IMR-90 (cell line): ENCODE measurements around the gene FPR2. TPM values are rescaled to one million over a fixed set of nuclear protein-coding genes. Genes with fewer than 3 reads are reported as not detected.

Experiments
- ATAC-seq: fragments of 200-7000 bp; cut with Tn5 transposase; 2 replicates; pipeline ENCODE4 v1.9.1; 2020; ENCODE audit warnings: low read depth, mild to moderate bottlenecking, moderate library complexity
- BruUV-seq: library from RNA; stranded (reverse); fragments of 400-500 nt; replicated peaks from 2 replicates; lab custom pipeline; 2021; lab: Mats Ljungman, UMichigan
- CTCF ChIA-PET: fragments of 300-600 bp; formaldehyde crosslinking; extraction: SDS; loops from one replicate; lab custom pipeline; 2021; ENCODE audit warnings: antibody characterized with exemption; lab: Yijun Ruan, JAX
- POLR2A ChIA-PET: fragments of 300-600 bp; sonication (Branson Sonifier 250); formaldehyde crosslinking; loops from one replicate; lab custom pipeline; 2022; ENCODE audit warnings: antibody characterized with exemption; ENCODE audit not compliant: unreplicated experiment; lab: Charles Lee
- DNase-seq: peaks from one replicate; pipeline ENCODE4 v3.0.0; 2013
- H2AFZ ChIP-seq: replicated peaks from 2 replicates; pipeline ENCODE3; 2013; ENCODE audit warnings: low read length, mild to moderate bottlenecking; ENCODE audit not compliant: poor library complexity
- H2AK5ac ChIP-seq: 2 replicates; pipeline ENCODE4 v1.6.1; 2013; ENCODE audit warnings: low read depth, low read length, inconsistent platforms
- H2AK9ac ChIP-seq: replicated peaks from 2 replicates; pipeline ENCODE3; 2013; ENCODE audit warnings: mild to moderate bottlenecking, low read depth, low read length, moderate library complexity; ENCODE audit not compliant: poor library complexity
- H2BK120ac ChIP-seq: 2 replicates; pipeline ENCODE4 v1.6.1; 2013; ENCODE audit warnings: low read depth, low read length, inconsistent platforms
- H2BK15ac ChIP-seq: 3 replicates; pipeline ENCODE4 v1.6.1; 2013; ENCODE audit warnings: low read depth, low read length, inconsistent platforms
- H2BK20ac ChIP-seq: 2 replicates; pipeline ENCODE4 v1.6.1; 2013; ENCODE audit warnings: low read depth, mild to moderate bottlenecking, inconsistent platforms, low read length, moderate library complexity
- H2BK5ac ChIP-seq: 2 replicates; pipeline ENCODE4 v1.6.1; 2013; ENCODE audit warnings: mild to moderate bottlenecking, low read depth, low read length, inconsistent platforms; ENCODE audit not compliant: poor library complexity, severe bottlenecking
- H3K14ac ChIP-seq: replicated peaks from 2 replicates; pipeline ENCODE4 v1.6.1; 2013; ENCODE audit warnings: low read depth, low read length, inconsistent platforms
- H3K18ac ChIP-seq: 2 replicates; pipeline ENCODE4 v1.6.1; 2013; ENCODE audit warnings: low read depth, low read length, control low read depth
- H3K23ac ChIP-seq: 2 replicates; pipeline ENCODE4 v1.6.1; 2013; ENCODE audit warnings: low read depth, low read length, inconsistent platforms
- H3K27ac ChIP-seq: 2 replicates; pipeline ENCODE4 v1.5.1; 2013; ENCODE audit warnings: mild to moderate bottlenecking, control low read depth, low read length; ENCODE audit not compliant: insufficient read depth
- H3K27me3 ChIP-seq: 2 replicates; pipeline ENCODE4 v1.6.1; 2013; ENCODE audit warnings: low read length; ENCODE audit not compliant: control insufficient read depth, insufficient read depth
- H3K36me3 ChIP-seq: 2 replicates; pipeline ENCODE4 v1.6.1; 2013; ENCODE audit warnings: low read length, mixed read lengths; ENCODE audit not compliant: control insufficient read depth, insufficient read depth
- H3K4ac ChIP-seq: 2 replicates; pipeline ENCODE4 v1.6.1; 2013; ENCODE audit warnings: low read depth, low read length, inconsistent platforms
- H3K4me1 ChIP-seq: 2 replicates; pipeline ENCODE4 v1.6.1; 2013; ENCODE audit warnings: low read length, mixed read lengths; ENCODE audit not compliant: control insufficient read depth, insufficient read depth
- H3K4me2 ChIP-seq: 2 replicates; pipeline ENCODE4 v1.6.1; 2013; ENCODE audit warnings: low read depth, mild to moderate bottlenecking, control low read depth, low read length, moderate library complexity
- H3K4me3 ChIP-seq: 2 replicates; pipeline ENCODE4 v1.5.1; 2013; ENCODE audit warnings: low read depth, mild to moderate bottlenecking, control low read depth, low read length, moderate library complexity; ENCODE audit not compliant: insufficient read depth
- H3K56ac ChIP-seq: 2 replicates; pipeline ENCODE4 v1.6.1; 2013; ENCODE audit warnings: low read length, inconsistent platforms; ENCODE audit not compliant: insufficient read depth; ENCODE audit errors: extremely low read depth
- H3K79me1 ChIP-seq, 2 experiments: 2 replicates each; pipeline ENCODE4 v1.6.1; 2013; ENCODE audit warnings: low read length in 2 of 2, inconsistent platforms in 1 of 2, low read depth in 1 of 2
- H3K9ac ChIP-seq: 2 replicates; pipeline ENCODE4 v1.6.1; 2013; ENCODE audit warnings: low read depth, low read length, control low read depth
- H3K9me1 ChIP-seq: 2 replicates; pipeline ENCODE4 v1.6.1; 2013; ENCODE audit warnings: low read length, inconsistent platforms; ENCODE audit not compliant: insufficient read depth
- H3K9me3 ChIP-seq: 2 replicates; pipeline ENCODE4 v1.6.1; 2013; ENCODE audit warnings: low read length; ENCODE audit not compliant: control insufficient read depth, insufficient read depth
- H4K20me1 ChIP-seq: 2 replicates; pipeline ENCODE4 v1.6.1; 2013; ENCODE audit warnings: low read length, inconsistent platforms; ENCODE audit not compliant: insufficient read depth
- H4K5ac ChIP-seq: 2 replicates; pipeline ENCODE4 v1.6.1; 2013; ENCODE audit warnings: mild to moderate bottlenecking, low read depth, low read length, control low read depth
- H4K8ac ChIP-seq, 2 experiments: 2 replicates each; pipeline ENCODE4 v1.6.1; 2013; ENCODE audit warnings: low read depth in 2 of 2, low read length in 2 of 2, control low read depth in 1 of 2, inconsistent platforms in 1 of 2
- H4K91ac ChIP-seq: 2 replicates; pipeline ENCODE4 v1.6.1; 2013; ENCODE audit warnings: low read depth, low read length, inconsistent platforms; ENCODE audit not compliant: insufficient read depth
- BHLHE40 ChIP-seq: fragments of 150-350 bp; IDR thresholded peaks from 2 replicates; pipeline ENCODE4 v1.6.1; 2016; ENCODE audit warnings: mild to moderate bottlenecking, low read depth, low read length
- CEBPB ChIP-seq: IDR thresholded peaks from 2 replicates; pipeline ENCODE4 v1.6.1; 2012; ENCODE audit warnings: low read depth, low read length, improper control_type of control experiment
- CHD1 ChIP-seq: IDR thresholded peaks from 2 replicates; pipeline ENCODE4 v1.6.1; 2012; ENCODE audit warnings: low read depth, low read length, improper control_type of control experiment
- MAFK ChIP-seq: IDR thresholded peaks from 2 replicates; pipeline ENCODE4 v1.6.1; 2012; ENCODE audit warnings: low read depth, low read length, improper control_type of control experiment
- MAZ ChIP-seq: IDR thresholded peaks from 2 replicates; pipeline ENCODE4 v1.6.1; 2012; ENCODE audit warnings: low read depth, mild to moderate bottlenecking, low read length, improper control_type of control experiment, moderate library complexity, borderline replicate concordance
- MXI1 ChIP-seq: IDR thresholded peaks from 2 replicates; pipeline ENCODE4 v1.6.1; 2012; ENCODE audit warnings: low read depth, mild to moderate bottlenecking, low read length, moderate library complexity, borderline replicate concordance
- NFE2L2 ChIP-seq: fragments of 150-350 bp; IDR thresholded peaks from 2 replicates; pipeline ENCODE4 v1.6.1; 2016; ENCODE audit warnings: low read depth, mild to moderate bottlenecking, low read length
- POLR2A ChIP-seq: IDR thresholded peaks from 2 replicates; pipeline ENCODE4 v1.6.1; 2012; ENCODE audit warnings: mild to moderate bottlenecking, low read depth, low read length
- RAD21 ChIP-seq: IDR thresholded peaks from 2 replicates; pipeline ENCODE4 v1.6.1; 2012; ENCODE audit warnings: low read length, improper control_type of control experiment
- RCOR1 ChIP-seq: IDR thresholded peaks from 2 replicates; pipeline ENCODE4 v1.6.1; 2012; ENCODE audit warnings: mild to moderate bottlenecking, low read length, improper control_type of control experiment; ENCODE audit not compliant: insufficient replicate concordance
- RFX5 ChIP-seq: IDR thresholded peaks from 2 replicates; pipeline ENCODE4 v1.8.0; 2012; ENCODE audit warnings: low read depth, mild to moderate bottlenecking, low read length, moderate library complexity
- SMC3 ChIP-seq: fragments of 150-350 bp; IDR thresholded peaks from 2 replicates; pipeline ENCODE4 v1.6.1; 2016; ENCODE audit warnings: low read depth, mild to moderate bottlenecking, antibody characterized with exemption, low read length, moderate library complexity
- WGBS, 2 experiments: methylation state at CpG; one replicate each; pipeline versions ENCODE4 v1.1.5 to v1.1.7; 2013; ENCODE audit warnings: missing lambda C conversion rate in 2 of 2; ENCODE audit not compliant: insufficient read length in 1 of 2; ENCODE audit errors: extremely low coverage in 2 of 2; 5-methylcytosine and 5-hydroxymethylcytosine counted together
- dilution Hi-C: fragments of 300-500 bp; cut with HindIII; formaldehyde crosslinking; loops from one replicate; pipeline ENCODE4 v1.14.3; 2018; ENCODE audit warnings: low sequenced_read_pairs; ENCODE audit not compliant: unreplicated experiment
- in situ Hi-C: fragments of 300-500 bp; cut with MboI; formaldehyde crosslinking; loops from 3 replicates; pipeline ENCODE4 v1.14.3; 2019; ENCODE audit warnings: low sequenced_read_pairs, inconsistent platforms, mixed read lengths
- intact Hi-C: fragments of 100-400 bp; cut with micrococcal nuclease; formaldehyde crosslinking; loops from 2 replicates; pipeline ENCODE4 v1.10.0; 2022
- polyA plus RNA-seq, 3 experiments: library from polyadenylated mRNA; depleted of rRNA; stranded (reverse); fragments of >200 nt; gene quantifications; 2 replicates each; pipeline ENCODE4 v1.2.3, GENCODE V29; 2012; ENCODE audit warnings: low replicate concordance in 1 of 3
- total RNA-seq: library from RNA; depleted of rRNA; stranded (reverse); fragments of >200 nt; gene quantifications from 2 replicates; pipeline ENCODE4 v1.2.3, GENCODE V29; 2012
- TF ChIP-seq, protein P1 (sequence below): conservative IDR thresholded peaks from 2 replicates; pipeline ENCODE4 v1.5.1; 2012; ENCODE audit warnings: mild to moderate bottlenecking, low read depth, low read length, improper control_type of control experiment
- TF ChIP-seq, protein P2 (sequence below): fragments of 150-350 bp; IDR thresholded peaks from 2 replicates; pipeline ENCODE4 v1.6.1; 2016; ENCODE audit warnings: low read depth, mild to moderate bottlenecking, low read length, moderate library complexity, borderline replicate concordance

The FPR2 gene
- total and polyA plus RNA-seq, 2 of the 4 experiments (the other 2 are of a cell fraction) = not detected

DNA sequence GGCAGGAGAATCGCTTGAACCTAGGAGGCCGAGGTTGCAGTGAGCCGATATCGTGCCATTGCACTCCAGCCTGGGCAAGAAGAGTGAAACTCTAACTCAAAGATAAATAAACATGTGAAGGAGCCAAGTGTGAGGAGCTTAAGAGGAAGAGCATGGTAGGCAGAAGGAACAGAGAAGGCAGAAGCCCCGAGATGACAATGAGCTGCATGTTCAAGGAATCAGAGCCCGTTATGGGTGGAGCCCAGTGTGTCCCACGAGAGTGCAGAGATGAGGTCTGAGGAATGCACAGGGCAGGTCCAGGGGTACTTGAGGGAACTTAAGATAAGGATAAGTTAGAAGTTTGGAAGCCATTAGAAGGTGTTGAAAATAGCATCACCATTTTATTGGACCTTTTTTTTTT, 716 bp downstream of the FPR2 start:
- Histone ChIP-seq H3K36me3 (no peaks in the 10 kb centered on the region), H3K4me1 (no peaks in the 10 kb centered on the region), H3K4ac (no peak overlapping the region), H3K14ac (no peak overlapping the region), H2AK5ac (no peak overlapping the region), H4K5ac (no peak overlapping the region), H3K23ac (no peak overlapping the region), H4K91ac (no peak overlapping the region), H2BK15ac (no peak overlapping the region), H4K20me1 (no peaks in the 10 kb centered on the region), H3K9me3 (no peaks in the 10 kb centered on the region), H2BK5ac (no peak overlapping the region), H3K79me1 (no peaks in the 10 kb centered on the region), H2BK20ac (no peak overlapping the region), H3K9me1 (no peaks in the 10 kb centered on the region), H3K4me2 (no peak overlapping the region), H3K9ac (no peak overlapping the region), H4K8ac (no peak overlapping the region), H3K18ac (no peak overlapping the region), H3K4me3 (no peak overlapping the region), H2BK120ac (no peak overlapping the region), H2AFZ (no peak overlapping the region), H3K27ac (no peak overlapping the region), H2AK9ac (no peak overlapping the region), H3K27me3 (no peaks in the 10 kb centered on the region), H3K56ac (no peak overlapping the region)
- dilution Hi-C loops (no loop called here), intact Hi-C loops (no loop called here), in situ Hi-C loops (no loop called here)
- no CpG with 5 or more reads among the region's 7 CpGs for WGBS, 2 experiments
- no peak for TF ChIP-seq RAD21
- TF ChIP-seq CHD1 = no peak
- TF ChIP-seq, protein P1, sequence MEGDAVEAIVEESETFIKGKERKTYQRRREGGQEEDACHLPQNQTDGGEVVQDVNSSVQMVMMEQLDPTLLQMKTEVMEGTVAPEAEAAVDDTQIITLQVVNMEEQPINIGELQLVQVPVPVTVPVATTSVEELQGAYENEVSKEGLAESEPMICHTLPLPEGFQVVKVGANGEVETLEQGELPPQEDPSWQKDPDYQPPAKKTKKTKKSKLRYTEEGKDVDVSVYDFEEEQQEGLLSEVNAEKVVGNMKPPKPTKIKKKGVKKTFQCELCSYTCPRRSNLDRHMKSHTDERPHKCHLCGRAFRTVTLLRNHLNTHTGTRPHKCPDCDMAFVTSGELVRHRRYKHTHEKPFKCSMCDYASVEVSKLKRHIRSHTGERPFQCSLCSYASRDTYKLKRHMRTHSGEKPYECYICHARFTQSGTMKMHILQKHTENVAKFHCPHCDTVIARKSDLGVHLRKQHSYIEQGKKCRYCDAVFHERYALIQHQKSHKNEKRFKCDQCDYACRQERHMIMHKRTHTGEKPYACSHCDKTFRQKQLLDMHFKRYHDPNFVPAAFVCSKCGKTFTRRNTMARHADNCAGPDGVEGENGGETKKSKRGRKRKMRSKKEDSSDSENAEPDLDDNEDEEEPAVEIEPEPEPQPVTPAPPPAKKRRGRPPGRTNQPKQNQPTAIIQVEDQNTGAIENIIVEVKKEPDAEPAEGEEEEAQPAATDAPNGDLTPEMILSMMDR = no peak
- TF ChIP-seq CEBPB = no peak
- no peak for TF ChIP-seq MXI1
- no peak for TF ChIP-seq BHLHE40
- TF ChIP-seq RFX5 = no peak
- no peak for TF ChIP-seq SMC3
- TF ChIP-seq POLR2A = no peak
- TF ChIP-seq, protein P2, sequence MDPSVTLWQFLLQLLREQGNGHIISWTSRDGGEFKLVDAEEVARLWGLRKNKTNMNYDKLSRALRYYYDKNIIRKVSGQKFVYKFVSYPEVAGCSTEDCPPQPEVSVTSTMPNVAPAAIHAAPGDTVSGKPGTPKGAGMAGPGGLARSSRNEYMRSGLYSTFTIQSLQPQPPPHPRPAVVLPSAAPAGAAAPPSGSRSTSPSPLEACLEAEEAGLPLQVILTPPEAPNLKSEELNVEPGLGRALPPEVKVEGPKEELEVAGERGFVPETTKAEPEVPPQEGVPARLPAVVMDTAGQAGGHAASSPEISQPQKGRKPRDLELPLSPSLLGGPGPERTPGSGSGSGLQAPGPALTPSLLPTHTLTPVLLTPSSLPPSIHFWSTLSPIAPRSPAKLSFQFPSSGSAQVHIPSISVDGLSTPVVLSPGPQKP = no peak
- no peak for TF ChIP-seq NFE2L2
- no peak for TF ChIP-seq MAFK
- no peak for TF ChIP-seq MAZ
- TF ChIP-seq RCOR1 = no peak
- CTCF ChIA-PET = no interaction called here
- BruUV-seq = no TSS peak
- DNase-seq (no peak), ATAC-seq (no peak)
- POLR2A ChIA-PET = no interaction called here
